Endothelial cell of umbilical vein (primary cell): ENCODE measurements around the gene VPS41. TPM values are rescaled to one million over a fixed set of nuclear protein-coding genes. Genes with fewer than 3 reads are reported as not detected.

Source experiments
- BruUV-seq: library from RNA; stranded (reverse); fragments of 400-500 nt; replicated peaks from 2 replicates; lab custom pipeline; 2021; lab: Mats Ljungman, UMichigan
- CTCF ChIA-PET: fragments of 300-600, 350-600 bp; sonication (Branson Sonifier 250); formaldehyde crosslinking; loops from one replicate; lab custom pipeline; 2021; ENCODE audit warnings: antibody characterized with exemption, inconsistent platforms; lab: Charles Lee
- POLR2A ChIA-PET: fragments of 300-600, 350-600 bp; sonication (Branson Sonifier 250); formaldehyde crosslinking; loops from one replicate; lab custom pipeline; 2021; ENCODE audit warnings: antibody characterized with exemption, inconsistent platforms; lab: Charles Lee
- DNase-seq: peaks from one replicate; pipeline ENCODE4 v3.0.0-alpha.2; 2011; ENCODE audit warnings: low read depth, low spot score
- FAIRE-seq: peaks from 2 replicates; lab custom pipeline; 2011; peaks lifted over from hg19 to GRCh38; lab: Jason Lieb, UNC
- H2AFZ ChIP-seq: 2 replicates; pipeline ENCODE4 v1.6.0; 2012; ENCODE audit warnings: low read depth, low read length, control low read depth, inconsistent platforms
- H3K27ac ChIP-seq: 2 replicates; pipeline ENCODE4 v1.5.1; 2011; ENCODE audit warnings: low read depth, mild to moderate bottlenecking, control low read depth, low read length, moderate library complexity; ENCODE audit not compliant: insufficient read depth
- H3K27me3 ChIP-seq, 2 experiments: 2 replicates each; pipeline versions ENCODE4 v1.6.0 to v1.6.1; 2011; ENCODE audit warnings: low read length in 2 of 2, mixed read lengths in 1 of 2; ENCODE audit not compliant: control insufficient read depth in 2 of 2, insufficient read depth in 2 of 2
- H3K36me3 ChIP-seq, 2 experiments: 2 replicates in 1 of 2; 3 replicates in 1 of 2; pipeline ENCODE4 v1.5.1; 2011; ENCODE audit warnings: low read length in 2 of 2, mild to moderate bottlenecking in 1 of 2, moderate library complexity in 1 of 2; ENCODE audit not compliant: control insufficient read depth in 2 of 2, insufficient read depth in 2 of 2; ENCODE audit errors: extremely low read depth in 1 of 2
- H3K4me1 ChIP-seq: 3 replicates; pipeline ENCODE4 v1.5.1; 2011; ENCODE audit warnings: mild to moderate bottlenecking, low read length; ENCODE audit not compliant: control insufficient read depth, insufficient read depth; ENCODE audit errors: extremely low read depth
- H3K4me2 ChIP-seq: 2 replicates; pipeline ENCODE4 v1.6.1; 2011; ENCODE audit warnings: low read length, control low read depth, mixed read lengths; ENCODE audit not compliant: insufficient read depth
- H3K4me3 ChIP-seq, 3 experiments: fragments of 200-600 bp in 1 of 3; sonication (generic), shearing (Covaris generic) in 1 of 3; replicated peaks in 1 of 3; 2 replicates each; pipeline ENCODE4 v1.5.1; 2011 to 2016; ENCODE audit warnings: control low read depth in 3 of 3, low read length in 3 of 3, mild to moderate bottlenecking in 2 of 3, inconsistent platforms in 1 of 3, low read depth in 1 of 3, moderate library complexity in 1 of 3; ENCODE audit not compliant: insufficient read depth in 1 of 3
- H3K79me2 ChIP-seq: 2 replicates; pipeline ENCODE4 v1.6.0; 2012; ENCODE audit warnings: low read length, inconsistent platforms; ENCODE audit not compliant: control insufficient read depth, insufficient read depth
- H3K9ac ChIP-seq: replicated peaks from 2 replicates; pipeline ENCODE3; 2011; ENCODE audit warnings: low read length, control low read depth; ENCODE audit not compliant: insufficient read depth; ENCODE audit errors: extremely low read depth
- H3K9me1 ChIP-seq: replicated peaks from 3 replicates; pipeline ENCODE4 v1.6.0; 2011; ENCODE audit warnings: mild to moderate bottlenecking, low read length; ENCODE audit not compliant: control insufficient read depth, insufficient read depth; ENCODE audit errors: extremely low read depth
- H3K9me3 ChIP-seq: replicated peaks from 2 replicates; pipeline ENCODE4 v1.5.1; 2012; ENCODE audit warnings: low read length, inconsistent platforms; ENCODE audit not compliant: control insufficient read depth, insufficient read depth
- H4K20me1 ChIP-seq: replicated peaks from 2 replicates; pipeline ENCODE3; 2011; ENCODE audit warnings: mild to moderate bottlenecking, low read length; ENCODE audit not compliant: control insufficient read depth, insufficient read depth; ENCODE audit errors: extremely low read depth
- EZH2 ChIP-seq: IDR thresholded peaks from 2 replicates; pipeline ENCODE4 v1.6.1; 2012; ENCODE audit warnings: borderline replicate concordance, low read depth, mild to moderate bottlenecking, moderate library complexity, low read length, inconsistent platforms; ENCODE audit not compliant: severe bottlenecking
- FOS ChIP-seq: IDR thresholded peaks from 2 replicates; pipeline ENCODE4 v1.6.1; 2011; ENCODE audit warnings: mild to moderate bottlenecking, low read length, moderate library complexity, borderline replicate concordance; ENCODE audit not compliant: insufficient read depth
- GATA2 ChIP-seq: IDR thresholded peaks from 2 replicates; pipeline ENCODE4 v1.7.0; 2011; ENCODE audit warnings: low read depth, mild to moderate bottlenecking, moderate library complexity, mixed read lengths, low read length; ENCODE audit not compliant: insufficient read length, insufficient read depth
- JUN ChIP-seq: IDR thresholded peaks from 2 replicates; pipeline ENCODE4 v1.6.1; 2011; ENCODE audit warnings: borderline replicate concordance, low read depth; ENCODE audit not compliant: insufficient read length, insufficient read depth
- MYC ChIP-seq: IDR thresholded peaks from one replicate; pipeline ENCODE4 v1.6.1; 2011; ENCODE audit warnings: mild to moderate bottlenecking, low read depth, low read length
- POLR2A ChIP-seq: IDR thresholded peaks from 2 replicates; pipeline ENCODE4 v1.6.1; 2012; ENCODE audit warnings: low read depth, mild to moderate bottlenecking, control low read depth, low read length
- POLR2AphosphoS5 ChIP-seq: IDR thresholded peaks from 2 replicates; pipeline ENCODE4 v1.6.1; 2012; ENCODE audit warnings: low read depth, mild to moderate bottlenecking, control low read depth, low read length, moderate library complexity; ENCODE audit not compliant: insufficient read depth
- dilution Hi-C: fragments of 300-500 bp; cut with MboI; formaldehyde crosslinking; loops from one replicate; pipeline ENCODE4 v1.15.0; 2019; ENCODE audit warnings: low sequenced_read_pairs; ENCODE audit not compliant: extremely low pct_ligation_motif_present
- intact Hi-C: fragments of 100-400 bp; cut with micrococcal nuclease; formaldehyde crosslinking; loops from one replicate; pipeline ENCODE4 v1.10.0; 2022
- polyA plus RNA-seq, 4 experiments: library from polyadenylated mRNA; depleted of rRNA in 3 of 4; stranded (reverse) in 3 of 4; unstranded in 1 of 4; fragments of >200 nt; gene quantifications; 2 replicates each; pipeline versions ENCODE4 v1.2.1 to v1.2.3, GENCODE V29; 2011 to 2012; ENCODE audit warnings: missing spikeins in 1 of 4
- total RNA-seq: library from RNA; stranded (reverse); gene quantifications from 2 replicates; pipeline ENCODE4 v1.2.3, GENCODE V29; 2021
- TF ChIP-seq, protein P1 (sequence below), 2 donors: IDR thresholded peaks; 1 replicate in 1 of 2; 2 replicates in 1 of 2; pipeline ENCODE4 v1.5.1; 2011; ENCODE audit warnings: low read length in 2 of 2, mild to moderate bottlenecking in 2 of 2, moderate library complexity in 2 of 2, control low read depth in 1 of 2, inconsistent platforms in 1 of 2, low read depth in 1 of 2; ENCODE audit not compliant: insufficient read depth in 1 of 2; ENCODE audit errors: extremely low read depth in 1 of 2
- TF ChIP-seq, protein P2 (sequence below): IDR thresholded peaks from 2 replicates; pipeline ENCODE4 v1.6.1; 2011; ENCODE audit not compliant: insufficient read depth, insufficient read length

The VPS41 gene
- total and polyA plus RNA-seq, 2 donors (not counting 3 experiments of a cell fraction or from before 2014, with no cell fraction given): 14.3 to 79.8 TPM

DNA sequence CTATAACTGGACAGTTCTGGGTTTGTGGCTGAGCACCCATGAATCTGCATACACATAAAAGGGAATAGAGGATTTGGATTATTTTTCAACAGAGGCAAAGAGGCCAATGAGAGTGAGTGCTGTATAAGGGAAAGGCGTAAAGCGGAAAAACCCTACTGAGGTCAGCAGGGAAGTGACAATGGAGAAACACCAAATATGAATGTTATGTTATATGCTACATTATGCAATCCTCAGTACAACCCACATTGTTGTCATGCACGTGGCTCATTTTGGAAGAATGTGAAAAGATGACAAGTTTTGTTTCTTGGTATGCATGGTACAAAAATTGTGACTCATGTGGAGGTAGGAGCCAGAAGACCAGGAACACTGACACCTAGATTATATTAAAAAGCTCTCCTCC is 164.2 kb downstream of the VPS41 start:
- no TSS peak for BruUV-seq
- CTCF ChIA-PET: interaction anchor here (1.2 kb wide), 2 partner anchors 11 to 346 kb away, joined by 3 read pairs; no protein-coding TSS in a partner anchor

DNA sequence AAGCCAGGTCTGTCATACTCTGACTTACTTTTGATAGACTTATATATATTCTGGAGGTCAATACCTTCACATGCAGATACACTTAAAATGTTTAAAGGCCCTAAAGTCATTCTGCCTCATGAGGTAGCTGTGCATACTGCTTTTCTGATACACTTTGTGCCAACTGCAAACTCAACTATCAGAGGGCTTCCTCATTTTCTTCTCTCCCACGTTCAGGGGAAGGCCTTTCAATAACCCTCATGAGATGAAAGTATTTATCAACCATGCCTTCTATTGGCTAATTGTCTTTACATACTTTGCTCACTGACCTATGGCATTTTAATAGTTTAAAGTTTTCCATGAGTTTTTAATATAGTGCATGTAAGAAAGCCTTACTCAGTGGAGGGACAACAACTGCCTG is 165.1 kb downstream of the VPS41 start:
- FAIRE-seq: no peak
- H3K4me1 ChIP-seq: no peaks in the 10 kb centered on the region
- no peak overlapping the region for H2AFZ ChIP-seq
- H3K27me3 ChIP-seq: no peaks in the 10 kb centered on the region
- dilution Hi-C loops: no loop called here
- H3K9me3 ChIP-seq: no peaks in the 10 kb centered on the region
- H4K20me1 ChIP-seq: no peaks in the 10 kb centered on the region
- H3K4me2 ChIP-seq: no peak overlapping the region
- TF ChIP-seq, protein P1, sequence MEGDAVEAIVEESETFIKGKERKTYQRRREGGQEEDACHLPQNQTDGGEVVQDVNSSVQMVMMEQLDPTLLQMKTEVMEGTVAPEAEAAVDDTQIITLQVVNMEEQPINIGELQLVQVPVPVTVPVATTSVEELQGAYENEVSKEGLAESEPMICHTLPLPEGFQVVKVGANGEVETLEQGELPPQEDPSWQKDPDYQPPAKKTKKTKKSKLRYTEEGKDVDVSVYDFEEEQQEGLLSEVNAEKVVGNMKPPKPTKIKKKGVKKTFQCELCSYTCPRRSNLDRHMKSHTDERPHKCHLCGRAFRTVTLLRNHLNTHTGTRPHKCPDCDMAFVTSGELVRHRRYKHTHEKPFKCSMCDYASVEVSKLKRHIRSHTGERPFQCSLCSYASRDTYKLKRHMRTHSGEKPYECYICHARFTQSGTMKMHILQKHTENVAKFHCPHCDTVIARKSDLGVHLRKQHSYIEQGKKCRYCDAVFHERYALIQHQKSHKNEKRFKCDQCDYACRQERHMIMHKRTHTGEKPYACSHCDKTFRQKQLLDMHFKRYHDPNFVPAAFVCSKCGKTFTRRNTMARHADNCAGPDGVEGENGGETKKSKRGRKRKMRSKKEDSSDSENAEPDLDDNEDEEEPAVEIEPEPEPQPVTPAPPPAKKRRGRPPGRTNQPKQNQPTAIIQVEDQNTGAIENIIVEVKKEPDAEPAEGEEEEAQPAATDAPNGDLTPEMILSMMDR (IDR thresholded peaks at IDR 0.05; ENCODE audit: extremely low read depth in 1 of 2, insufficient read depth in 1 of 2, low read depth in 1 of 2, low read length in 2 of 2): no peak
- no peak for TF ChIP-seq JUN
- TF ChIP-seq, protein P2, sequence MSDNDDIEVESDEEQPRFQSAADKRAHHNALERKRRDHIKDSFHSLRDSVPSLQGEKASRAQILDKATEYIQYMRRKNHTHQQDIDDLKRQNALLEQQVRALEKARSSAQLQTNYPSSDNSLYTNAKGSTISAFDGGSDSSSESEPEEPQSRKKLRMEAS: no peak
- no peak for TF ChIP-seq POLR2AphosphoS5
- no peak for TF ChIP-seq MYC
- no peak for TF ChIP-seq FOS
- TF ChIP-seq EZH2: no peak
- no peak for TF ChIP-seq POLR2A
- no peaks in the 10 kb centered on the region for H3K79me2 ChIP-seq
- H3K9ac ChIP-seq: no peak overlapping the region
- intact Hi-C loops: no loop called here
- H3K27ac ChIP-seq: no peak overlapping the region
- BruUV-seq: no TSS peak
- H3K4me3 ChIP-seq: no peak overlapping the region
- no peak for DNase-seq
- peaks cover 2 to 11% of the 10 kb centered on the region in 2 experiments for H3K36me3 ChIP-seq
- CTCF ChIA-PET: interaction anchor here (1.2 kb wide), 1 partner anchor 12 kb away, joined by 3 read pairs; no protein-coding TSS in a partner anchor
- POLR2A ChIA-PET: no interaction called here
- no peaks in the 10 kb centered on the region for H3K9me1 ChIP-seq

More for the DNA sequence above, 164.2 kb downstream of the VPS41 start:
- Histone ChIP-seq H3K9me1 (no peaks in the 10 kb centered on the region), H3K4me3 (no peak overlapping the region), H2AFZ (no peak overlapping the region), H3K79me2 (no peaks in the 10 kb centered on the region), H3K4me2 (no peak overlapping the region), H3K9me3 (no peaks in the 10 kb centered on the region), H4K20me1 (no peaks in the 10 kb centered on the region), H3K4me1 (no peaks in the 10 kb centered on the region), H3K27ac (no peak overlapping the region), H3K36me3 (peaks cover 2 to 11% of the 10 kb centered on the region in 2 experiments), H3K27me3 (no peaks in the 10 kb centered on the region), H3K9ac (no peak overlapping the region)
- TF ChIP-seq, protein P1 (IDR thresholded peaks at IDR 0.05; ENCODE audit: extremely low read depth in 1 of 2, insufficient read depth in 1 of 2, low read depth in 1 of 2, low read length in 2 of 2): no peak
- TF ChIP-seq POLR2A: no peak
- no peak for TF ChIP-seq GATA2
- FAIRE-seq (no peak), DNase-seq (no peak)
- POLR2A ChIA-PET: no interaction called here
- dilution Hi-C loops (no loop called here), intact Hi-C loops (no loop called here)
